Ascending aorta (tissue), 2 donors: Measurements from ENCODE around the gene CENPS. TPM values are rescaled to one million over a fixed set of nuclear protein-coding genes. Genes with fewer than 3 reads are reported as not detected.

Experiments
- DNase-seq, 2 donors: peaks; one replicate each; pipeline ENCODE4 v3.0.0-alpha.2; 2019; ENCODE audit warnings: low spot score in 2 of 2
- H3K27ac ChIP-seq, 2 donors: fragments of 200-600 bp; sonication (generic); one replicate each; pipeline ENCODE4 v1.5.1; 2016 to 2017; ENCODE audit warnings: mild to moderate bottlenecking in 1 of 2
- H3K27me3 ChIP-seq: fragments of 200-600 bp; sonication (generic); one replicate; pipeline ENCODE4 v1.5.1; 2017
- H3K36me3 ChIP-seq, 2 donors: fragments of 200-600 bp; sonication (generic); one replicate each; pipeline ENCODE4 v1.5.1; 2016
- H3K4me1 ChIP-seq, 2 donors: fragments of 200-600 bp; sonication (generic); one replicate each; pipeline ENCODE4 v1.5.1; 2016 to 2017; ENCODE audit warnings: mild to moderate bottlenecking in 1 of 2
- H3K4me3 ChIP-seq, 2 donors: fragments of 200-600 bp; sonication (generic); one replicate each; pipeline ENCODE4 v1.5.1; 2016 to 2017; ENCODE audit warnings: mild to moderate bottlenecking in 1 of 2
- H3K9me3 ChIP-seq, 2 donors: fragments of 200-600 bp; sonication (generic); one replicate each; pipeline ENCODE4 v1.5.1; 2016
- CTCF ChIP-seq, 3 experiments: fragments of 200-600 bp in 2 of 3; fragments of 450-650 bp in 1 of 3; sonication (generic) in 2 of 3; IDR thresholded peaks; one replicate each; pipeline ENCODE4 v1.5.1; 2016 to 2019; ENCODE audit warnings: antibody characterized with exemption in 3 of 3, mild to moderate bottlenecking in 1 of 3, moderate library complexity in 1 of 3
- intact Hi-C: fragments of 100-400 bp; cut with DNase I; formaldehyde crosslinking; loops from one replicate; pipeline ENCODE4 v1.15.1; 2023
- total RNA-seq: library from RNA; depleted of rRNA; stranded (reverse); fragments of >200 nt; gene quantifications from one replicate; pipeline ENCODE4 v1.1.0, GENCODE V29; 2016

Gene CENPS
- total RNA-seq, 1 donor from 2014 or later = not detected

GRCh38 chr1:10387677-10388386 lies 42.4 kb upstream of the CENPS start:
- Histone ChIP-seq H3K27ac (peak overlapping the region; percentile 42 to 63), H3K9me3 (no peaks in the 10 kb centered on the region), H3K36me3 (no peaks in the 10 kb centered on the region), H3K27me3 (no peaks in the 10 kb centered on the region), H3K4me1 (no peaks in the 10 kb centered on the region), H3K4me3 (peak overlapping the region in 1 of 2 donors; percentile 20)
- peak in 1 of 3 experiments; percentile 10 for TF ChIP-seq CTCF (IDR thresholded peaks at IDR 0.05)
- no peak for DNase-seq
- intact Hi-C loops = loop anchor here (1.0 kb wide), 1 partner anchor 10 kb away; no protein-coding TSS in a partner anchor

- H3K9me3 ChIP-seq = no peaks in the 10 kb centered on the region
- TF ChIP-seq CTCF (IDR thresholded peaks at IDR 0.05) = no peak
- H3K36me3 ChIP-seq = no peaks in the 10 kb centered on the region
- H3K27me3 ChIP-seq = no peaks in the 10 kb centered on the region
- H3K4me3 ChIP-seq = no peak overlapping the region
- H3K27ac ChIP-seq = peak overlapping the region; percentile 42 to 63
- intact Hi-C loops = loop anchor here (1.0 kb wide), 1 partner anchor 10 kb away; no protein-coding TSS in a partner anchor
- H3K4me1 ChIP-seq = no peaks in the 10 kb centered on the region
- DNase-seq = no peak
Measured at GRCh38 chr1:10388387-10388715, 41.9 kb upstream of the CENPS start.

GRCh38 chr1:10389271-10389973 lies 40.8 kb upstream of the CENPS start:
- H3K4me1 ChIP-seq = no peaks in the 10 kb centered on the region
- no peaks in the 10 kb centered on the region for H3K27me3 ChIP-seq
- no peak overlapping the region for H3K4me3 ChIP-seq
- H3K9me3 ChIP-seq = no peaks in the 10 kb centered on the region
- no peaks in the 10 kb centered on the region for H3K36me3 ChIP-seq
- H3K27ac ChIP-seq = no peak overlapping the region
- intact Hi-C loops = no loop called here
- no peak for DNase-seq
- no peak for TF ChIP-seq CTCF (IDR thresholded peaks at IDR 0.05)

GRCh38 chr1:10396870-10397269 lies 33.4 kb upstream of the CENPS start:
- Histone ChIP-seq H3K36me3 (peaks cover 0 to 4% of the 10 kb centered on the region in 2 donors), H3K27ac (no peak overlapping the region), H3K9me3 (no peaks in the 10 kb centered on the region), H3K4me3 (no peak overlapping the region), H3K4me1 (peaks cover 0 to 17% of the 10 kb centered on the region in 2 donors), H3K27me3 (no peaks in the 10 kb centered on the region)
- intact Hi-C loops = no loop called here
- DNase-seq = no peak
- no peak for TF ChIP-seq CTCF (IDR thresholded peaks at IDR 0.05)

GRCh38 chr1:10398278-10398733 lies 31.9 kb upstream of the CENPS start:
- DNase-seq = no peak
- no peaks in the 10 kb centered on the region for H3K9me3 ChIP-seq
- H3K27me3 ChIP-seq = no peaks in the 10 kb centered on the region
- H3K27ac ChIP-seq = peak overlapping the region in 1 of 2 donors; percentile 87
- no peak for TF ChIP-seq CTCF (IDR thresholded peaks at IDR 0.05)
- intact Hi-C loops = loop anchor here (1.0 to 2.0 kb wide), 3 partner anchors 10 to 76 kb away; partner anchors contain the start of gene PEX14
- peaks cover 13 to 14% of the 10 kb centered on the region in 2 donors for H3K36me3 ChIP-seq
- H3K4me1 ChIP-seq = peaks cover 0 to 17% of the 10 kb centered on the region in 2 donors
- peak overlapping the region; percentile 84 to 97 for H3K4me3 ChIP-seq
